Uterus (tissue), 2 donors: Measurements from ENCODE around the gene GPR32.

Source experiments
- POLR2A ChIP-seq, 2 donors: fragments of 450-650 bp; IDR thresholded peaks; one replicate each; pipeline ENCODE4 v1.6.1; 2016; ENCODE audit warnings: antibody characterized with exemption in 2 of 2, mild to moderate bottlenecking in 1 of 2, moderate library complexity in 1 of 2
- TF ChIP-seq, protein P1 (sequence below), 4 experiments: fragments of 200-600 bp in 2 of 4; fragments of 450-650 bp in 2 of 4; sonication (generic) in 2 of 4; IDR thresholded peaks; one replicate each; pipeline ENCODE4 v1.5.1; 2016 to 2019; ENCODE audit warnings: antibody characterized with exemption in 4 of 4, mild to moderate bottlenecking in 2 of 4, moderate library complexity in 1 of 4

DNA sequence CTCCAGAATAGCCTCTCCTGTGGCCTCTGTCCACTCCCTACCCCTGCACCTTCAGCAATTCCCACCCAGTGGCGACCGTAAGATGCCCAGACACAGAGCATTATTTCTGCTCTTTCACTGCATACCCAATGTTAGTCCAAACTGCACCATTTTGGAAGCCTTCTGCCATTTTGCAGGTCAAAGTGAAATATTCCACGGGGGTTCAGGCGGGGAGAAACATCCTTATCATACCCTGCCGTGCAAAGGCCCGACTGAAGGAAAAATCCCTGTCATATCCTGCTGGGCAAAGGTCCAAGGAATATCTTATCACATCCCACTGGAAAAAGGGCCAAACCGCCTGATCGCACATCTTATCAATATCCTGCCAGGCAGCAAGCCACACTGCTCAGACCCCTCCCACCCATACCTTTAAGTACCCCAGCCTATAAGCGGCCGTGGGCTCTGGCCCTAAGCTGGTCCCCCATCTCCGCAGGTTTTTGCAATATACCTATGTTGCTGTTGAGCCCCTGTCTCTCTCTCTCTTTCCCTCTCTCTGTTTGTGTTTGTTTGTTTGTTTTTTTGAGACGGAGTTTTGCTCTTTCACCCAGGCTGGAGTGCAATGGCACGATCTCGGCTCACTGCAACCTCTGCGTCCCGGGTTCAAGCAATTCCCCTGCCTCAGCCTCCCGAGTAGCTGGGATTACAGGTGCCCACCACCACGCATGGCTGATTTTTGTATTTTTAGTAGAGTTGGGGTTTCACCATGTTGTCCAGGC, 28.9 kb upstream of the GPR32 start:
- TF ChIP-seq, protein P1, sequence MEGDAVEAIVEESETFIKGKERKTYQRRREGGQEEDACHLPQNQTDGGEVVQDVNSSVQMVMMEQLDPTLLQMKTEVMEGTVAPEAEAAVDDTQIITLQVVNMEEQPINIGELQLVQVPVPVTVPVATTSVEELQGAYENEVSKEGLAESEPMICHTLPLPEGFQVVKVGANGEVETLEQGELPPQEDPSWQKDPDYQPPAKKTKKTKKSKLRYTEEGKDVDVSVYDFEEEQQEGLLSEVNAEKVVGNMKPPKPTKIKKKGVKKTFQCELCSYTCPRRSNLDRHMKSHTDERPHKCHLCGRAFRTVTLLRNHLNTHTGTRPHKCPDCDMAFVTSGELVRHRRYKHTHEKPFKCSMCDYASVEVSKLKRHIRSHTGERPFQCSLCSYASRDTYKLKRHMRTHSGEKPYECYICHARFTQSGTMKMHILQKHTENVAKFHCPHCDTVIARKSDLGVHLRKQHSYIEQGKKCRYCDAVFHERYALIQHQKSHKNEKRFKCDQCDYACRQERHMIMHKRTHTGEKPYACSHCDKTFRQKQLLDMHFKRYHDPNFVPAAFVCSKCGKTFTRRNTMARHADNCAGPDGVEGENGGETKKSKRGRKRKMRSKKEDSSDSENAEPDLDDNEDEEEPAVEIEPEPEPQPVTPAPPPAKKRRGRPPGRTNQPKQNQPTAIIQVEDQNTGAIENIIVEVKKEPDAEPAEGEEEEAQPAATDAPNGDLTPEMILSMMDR (IDR thresholded peaks at IDR 0.05) = no peak
- TF ChIP-seq POLR2A (IDR thresholded peaks at IDR 0.05) = no peak
